CD4-positive, alpha-beta T cell treated with Interleukin-6 for 4 hours (primary cell): Measurements from ENCODE around the gene SRRD.

ENCODE experiments used
- DNase-seq: peaks from one replicate; pipeline ENCODE4 v3.0.0-alpha.2; 2020; ENCODE audit warnings: mixed read lengths

Gene SRRD

GRCh38 chr22:26453812-26454500, 29.7 kb upstream of the SRRD start:
- DNase-seq = no peak

- DNase-seq = no peak
Measured at GRCh38 chr22:26457661-26458272, 25.9 kb upstream of the SRRD start.

GRCh38 chr22:26460202-26460601, 23.5 kb upstream of the SRRD start:
- no peak for DNase-seq

- DNase-seq = peak; percentile 62
Measured at GRCh38 chr22:26461188-26461810, 22.4 kb upstream of the SRRD start.

- DNase-seq = no peak
Measured at GRCh38 chr22:26462051-26462450, 21.6 kb upstream of the SRRD start.

GRCh38 chr22:26462641-26463040, 21.0 kb upstream of the SRRD start:
- DNase-seq = no peak

- no peak for DNase-seq
Measured at GRCh38 chr22:26463101-26463661, 20.5 kb upstream of the SRRD start.

GRCh38 chr22:26463688-26464087, 20.0 kb upstream of the SRRD start:
- no peak for DNase-seq

GRCh38 chr22:26464312-26464711, 19.4 kb upstream of the SRRD start:
- no peak for DNase-seq

- DNase-seq = no peak
Measured at GRCh38 chr22:26466196-26466595, 17.5 kb upstream of the SRRD start.

- DNase-seq = no peak
Measured at GRCh38 chr22:26470807-26471206, 12.9 kb upstream of the SRRD start.

- DNase-seq = no peak
Measured at GRCh38 chr22:26471522-26471921, 12.2 kb upstream of the SRRD start.

- DNase-seq = no peak
Measured at GRCh38 chr22:26474682-26475081, 9.0 kb upstream of the SRRD start.

GRCh38 chr22:26476705-26477340, 6.9 kb upstream of the SRRD start:
- no peak for DNase-seq

- no peak for DNase-seq
Measured at GRCh38 chr22:26477341-26477731, 6.3 kb upstream of the SRRD start.

- DNase-seq = no peak
Measured at GRCh38 chr22:26479043-26479791, 4.5 kb upstream of the SRRD start.

GRCh38 chr22:26479792-26480610, 3.7 kb upstream of the SRRD start:
- DNase-seq = no peak

GRCh38 chr22:26480611-26480932, 3.1 kb upstream of the SRRD start:
- DNase-seq = no peak

GRCh38 chr22:26481112-26481693, 2.5 kb upstream of the SRRD start:
- DNase-seq = no peak

- DNase-seq = no peak
Measured at GRCh38 chr22:26481694-26482093, 2.0 kb upstream of the SRRD start.

GRCh38 chr22:26482161-26482560, 1.5 kb upstream of the SRRD start:
- no peak for DNase-seq

GRCh38 chr22:26483043-26483438, 636 bp upstream of the SRRD start:
- no peak for DNase-seq
